Measurements from ENCODE around the gene ETS1.

The ETS1 gene

DNA sequence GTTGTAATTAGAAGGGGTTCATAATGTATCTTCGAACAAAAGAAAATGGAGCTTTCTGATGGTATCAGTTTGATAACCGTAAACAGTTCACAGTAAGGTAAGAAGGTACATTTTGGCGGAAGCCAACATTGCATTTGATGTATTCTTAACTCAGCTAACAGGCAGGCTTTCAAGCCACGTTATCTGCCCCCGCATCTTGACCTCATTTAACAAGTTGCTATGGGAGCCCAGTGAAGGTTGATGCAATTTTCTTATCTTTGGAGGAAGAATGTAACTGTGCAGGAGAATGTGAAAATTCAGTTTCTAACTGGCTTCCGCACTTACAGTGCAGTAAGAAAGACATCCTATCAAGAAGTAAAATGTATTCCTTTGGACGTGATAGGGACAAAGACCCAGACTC is 110.6 kb downstream of the ETS1 start:
- no peak for DNase-seq

- no peak for DNase-seq
Observed at GRCh38 chr11:128476049-128476448, 111.3 kb downstream of the ETS1 start.

DNA sequence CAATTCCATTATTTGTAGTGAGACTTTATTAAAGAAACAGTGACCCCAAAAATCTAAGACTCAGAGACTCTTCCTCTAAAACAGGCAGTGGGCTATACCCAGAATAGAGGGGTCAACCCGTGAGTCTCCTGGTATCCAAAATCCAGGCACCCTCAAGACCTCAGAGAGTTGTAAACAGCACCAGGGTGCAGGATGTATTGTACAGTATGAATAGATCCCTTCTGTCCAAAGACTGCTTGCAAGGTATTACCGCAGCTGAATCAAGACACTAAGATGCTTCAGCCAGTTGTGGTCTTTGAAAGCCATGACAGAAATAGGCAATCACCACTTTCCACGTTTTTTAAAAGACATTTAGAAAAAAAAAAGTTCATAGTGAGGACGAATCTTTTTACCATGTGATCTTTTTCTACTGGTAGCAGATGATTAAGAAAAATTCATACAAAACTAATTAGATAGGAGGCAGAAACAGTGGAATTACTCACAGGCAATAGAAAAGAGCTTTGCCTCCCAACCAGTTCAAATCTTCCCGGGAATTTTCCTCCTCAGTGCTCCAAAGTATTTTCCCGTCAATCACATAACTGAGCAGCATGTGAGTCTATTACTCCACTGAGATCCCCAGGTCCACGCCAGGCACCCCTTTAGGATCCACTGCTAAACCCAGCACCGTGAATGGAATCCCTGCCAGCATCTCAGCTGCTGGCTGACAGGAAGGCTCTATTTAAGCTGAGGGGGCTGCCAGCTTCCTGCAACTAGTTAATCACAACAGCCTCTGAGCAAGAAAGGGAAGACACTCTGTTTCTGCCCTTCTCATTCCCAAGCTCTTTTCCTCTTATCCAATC is 113.1 kb downstream of the ETS1 start:
- DNase-seq: no peak

- no peak for DNase-seq
Observed at GRCh38 chr11:128473636-128474035, 113.7 kb downstream of the ETS1 start.

DNA sequence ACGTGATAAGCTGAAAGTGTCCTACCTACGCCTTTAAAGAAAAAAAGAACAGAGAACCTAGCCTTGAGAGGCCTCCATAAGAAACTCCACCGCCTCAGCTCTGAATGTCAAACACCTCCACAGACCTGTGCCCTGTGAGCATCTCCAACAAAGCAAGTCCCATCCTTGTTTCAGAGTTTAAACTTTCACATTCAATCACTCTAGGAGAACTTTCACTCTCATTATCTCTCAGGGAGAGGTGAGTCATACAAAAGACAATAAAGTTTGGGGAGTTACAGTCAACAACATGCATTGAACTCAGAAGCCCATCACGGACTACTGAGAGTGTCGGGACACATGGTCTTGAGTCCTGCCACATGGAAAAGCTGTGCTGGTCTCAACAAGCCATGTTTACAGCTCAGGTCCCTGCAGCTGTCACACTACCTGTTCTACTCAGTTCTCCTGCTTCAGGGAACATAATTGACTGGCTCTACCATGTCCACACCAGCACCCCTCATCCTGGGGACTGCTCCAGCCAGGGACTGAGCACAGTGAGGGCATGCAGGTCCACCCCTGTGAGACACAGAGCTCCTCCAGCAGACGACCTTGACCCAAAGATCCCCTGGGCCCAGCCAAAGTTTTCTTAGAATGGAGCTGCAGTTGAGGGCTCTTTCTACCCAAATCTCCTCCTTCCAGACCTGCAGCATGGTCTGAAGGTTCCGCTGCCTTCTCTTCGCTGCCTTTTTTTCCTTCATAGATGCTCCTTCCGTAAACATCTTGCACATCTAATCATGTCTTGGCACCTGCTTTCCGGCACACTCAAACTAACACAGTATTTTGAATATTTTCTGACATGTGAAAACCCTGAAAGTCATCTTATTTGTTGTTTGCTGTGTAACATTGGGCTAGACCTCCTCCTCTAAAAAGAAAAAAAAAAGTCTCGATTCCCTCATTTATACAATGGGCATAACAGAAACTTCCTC is 114.9 kb downstream of the ETS1 start:
- no peak for DNase-seq

GRCh38 chr11:128471138-128471661 is 116.2 kb downstream of the ETS1 start:
- DNase-seq: no peak

DNA sequence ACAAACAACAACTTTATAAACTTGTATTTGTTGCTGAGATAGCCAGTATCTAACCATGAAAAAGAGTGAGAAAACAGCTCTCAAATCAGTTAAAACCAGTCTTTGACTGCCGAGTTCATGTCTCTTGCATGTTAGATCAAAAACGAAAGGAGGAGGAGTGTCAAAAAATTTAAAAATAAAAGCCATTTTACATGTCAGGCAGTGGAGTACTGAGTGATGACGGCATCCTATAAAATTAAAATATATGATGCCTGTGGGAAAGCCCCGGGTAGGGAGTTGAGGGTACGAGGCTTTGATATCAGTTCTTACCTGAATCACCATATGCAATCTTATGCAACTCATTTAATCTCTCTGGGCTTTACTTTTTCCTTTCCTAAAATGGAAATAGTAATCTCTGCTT is 117.3 kb downstream of the ETS1 start:
- no peak for DNase-seq

DNA sequence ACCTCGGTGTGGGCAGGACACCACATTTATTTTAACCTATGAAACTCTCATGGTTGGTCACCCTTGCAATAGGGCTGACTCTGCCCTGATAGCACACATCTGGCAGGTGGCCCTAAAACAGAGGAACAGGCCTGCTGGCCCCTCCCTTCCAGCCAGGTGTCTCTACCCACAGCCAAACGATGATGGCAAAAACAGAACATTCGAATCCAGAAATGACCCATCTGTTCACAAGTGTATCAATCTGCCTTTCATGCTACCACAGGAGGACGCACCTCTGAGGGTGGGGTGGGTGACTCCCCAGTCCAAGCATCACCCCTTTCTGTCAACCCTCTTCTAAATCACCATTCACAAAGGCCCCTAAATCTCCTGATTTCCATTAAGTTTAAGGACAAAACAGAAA is 118.1 kb downstream of the ETS1 start:
- no peak for DNase-seq

GRCh38 chr11:128468111-128468510 is 119.2 kb downstream of the ETS1 start:
- DNase-seq: no peak

- no peak for DNase-seq
Observed at GRCh38 chr11:128467610-128468041, 119.7 kb downstream of the ETS1 start.

- DNase-seq: no peak
Observed at GRCh38 chr11:128467041-128467440, 120.3 kb downstream of the ETS1 start.

DNA sequence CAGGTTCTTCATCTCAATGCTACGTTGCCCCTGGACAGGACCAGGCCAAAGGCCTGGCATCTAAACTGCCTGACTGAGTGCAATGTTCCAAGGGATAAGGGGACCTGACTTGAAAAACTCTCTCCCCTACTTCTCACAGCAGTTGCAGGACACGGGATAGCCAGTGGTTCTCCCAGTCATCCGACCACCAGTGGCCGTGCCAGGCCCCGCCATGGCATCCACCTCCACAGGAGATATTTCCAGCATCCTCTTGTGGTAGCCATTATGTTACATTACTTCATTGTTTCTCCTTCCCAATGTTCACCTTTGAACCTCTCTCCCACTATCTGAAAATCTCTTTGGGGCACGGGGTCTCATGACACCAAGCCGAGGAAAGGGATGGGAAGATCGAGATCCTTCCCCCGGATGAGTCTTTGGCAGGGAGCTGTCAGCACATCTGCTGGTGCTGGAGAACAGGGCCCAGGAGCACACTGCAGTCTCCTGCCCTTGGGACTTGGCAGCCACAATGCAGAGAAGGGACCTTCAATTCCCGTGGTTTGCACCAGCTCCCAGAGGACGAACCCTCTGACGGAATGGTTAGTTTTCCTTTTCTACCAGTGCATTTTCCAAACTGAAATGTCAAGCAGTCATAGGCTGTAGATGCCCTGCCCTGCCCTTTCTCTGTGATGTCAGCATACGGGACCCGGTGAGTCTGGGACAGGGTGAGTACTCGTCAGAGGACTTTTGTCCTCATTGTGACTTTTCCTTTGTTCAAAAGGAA is 121.2 kb downstream of the ETS1 start:
- no peak for DNase-seq

DNA sequence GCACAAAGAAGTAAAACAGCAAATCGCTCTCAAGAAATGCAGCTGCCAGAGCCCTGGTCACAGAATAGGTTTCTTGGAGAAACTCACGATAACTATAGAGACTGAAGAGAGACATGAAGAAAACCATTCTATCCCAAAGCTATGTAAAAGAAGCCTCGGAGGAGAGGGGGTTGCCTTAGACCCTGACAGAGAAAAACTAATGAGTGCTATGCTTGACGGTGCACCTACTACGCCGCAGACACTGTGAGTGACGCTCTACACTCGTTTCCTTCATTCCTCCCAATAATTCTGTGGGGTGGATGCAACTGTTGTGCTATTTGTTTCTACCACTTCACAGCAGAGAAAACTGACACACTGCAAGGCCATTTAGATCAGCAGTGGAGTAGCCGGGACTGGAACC is 121.8 kb downstream of the ETS1 start:
- DNase-seq: no peak

GRCh38 chr11:128464878-128465450 is 122.4 kb downstream of the ETS1 start:
- no peak for DNase-seq

DNA sequence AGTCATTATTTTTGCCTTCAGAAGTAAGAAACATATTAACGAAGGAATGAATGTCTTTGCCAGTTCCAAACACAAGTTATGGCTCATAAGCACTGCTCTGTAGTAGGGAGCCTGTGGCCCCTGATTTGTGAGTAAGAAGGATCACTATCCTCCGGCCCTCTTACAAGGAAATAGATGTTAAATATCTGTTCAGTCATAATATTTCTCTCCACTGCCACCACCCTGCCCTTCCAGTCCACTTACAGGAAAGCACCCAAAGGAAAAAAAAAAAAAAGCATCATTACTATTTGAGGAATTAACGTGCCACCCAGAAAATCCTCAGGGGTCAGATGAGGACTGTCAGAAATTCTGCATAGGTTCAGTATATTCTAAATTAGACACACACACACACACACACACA is 123.4 kb downstream of the ETS1 start:
- no peak for DNase-seq

GRCh38 chr11:128463371-128463829 is 124.0 kb downstream of the ETS1 start:
- DNase-seq: no peak

DNA sequence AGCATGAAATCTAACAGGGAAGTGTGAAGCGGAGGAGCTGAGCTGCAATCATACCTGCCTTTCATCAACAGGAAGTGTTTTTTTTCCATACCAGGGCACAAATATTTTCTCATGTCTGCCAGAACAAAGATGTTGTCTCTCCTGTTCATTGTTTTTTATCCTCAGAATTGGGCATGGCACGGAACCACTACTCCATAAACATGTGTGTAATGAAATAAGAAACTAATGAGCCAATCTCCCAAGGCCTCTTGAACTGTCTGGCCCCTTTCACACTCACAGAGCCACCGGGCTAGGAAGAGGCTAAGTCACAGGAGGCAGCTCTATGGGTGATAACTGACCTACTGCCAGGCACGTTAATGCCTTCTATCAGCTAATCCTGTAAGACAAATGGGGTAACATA is 124.4 kb downstream of the ETS1 start:
- DNase-seq: no peak

DNA sequence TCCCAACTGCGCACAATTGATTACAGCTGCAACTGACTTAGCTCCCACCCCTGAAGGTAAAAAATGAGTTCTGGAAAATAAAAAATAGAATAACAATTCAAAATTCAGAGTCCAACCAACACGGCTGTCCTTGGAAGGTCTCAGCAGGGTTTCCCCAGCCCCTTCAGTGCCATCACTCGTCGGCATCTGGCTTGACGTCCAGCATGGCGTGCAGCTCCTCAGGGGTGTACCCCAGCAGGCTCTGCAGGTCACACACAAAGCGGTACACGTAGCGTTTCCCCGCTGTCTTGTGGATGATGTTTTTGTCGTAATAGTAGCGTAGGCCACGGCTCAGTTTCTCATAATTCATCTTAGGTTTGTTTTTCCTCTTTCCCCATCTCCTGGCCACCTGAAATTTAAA is 125.2 kb downstream of the ETS1 start:
- no peak for DNase-seq

- DNase-seq: no peak
Observed at GRCh38 chr11:128458321-128458720, 129.0 kb downstream of the ETS1 start.

DNA sequence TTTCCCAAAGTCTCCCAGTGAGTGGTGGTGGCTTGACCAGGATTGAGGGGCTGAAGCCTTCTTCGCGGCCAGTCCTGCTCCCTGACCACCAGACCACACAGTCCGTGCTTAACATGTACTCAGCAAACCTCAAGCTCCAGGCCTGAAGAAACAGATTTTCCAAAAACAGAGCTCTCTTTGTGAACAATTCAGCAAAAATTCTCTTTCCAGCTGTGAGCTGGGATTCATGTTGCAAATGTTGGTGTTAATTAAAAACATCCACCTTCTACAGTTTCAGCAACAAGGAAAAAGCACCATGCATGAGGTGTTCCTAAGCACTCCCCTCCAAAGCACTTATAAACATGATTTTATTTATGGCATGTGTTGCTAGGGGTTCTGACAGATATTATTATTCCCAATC is 129.5 kb downstream of the ETS1 start:
- DNase-seq: no peak

DNA sequence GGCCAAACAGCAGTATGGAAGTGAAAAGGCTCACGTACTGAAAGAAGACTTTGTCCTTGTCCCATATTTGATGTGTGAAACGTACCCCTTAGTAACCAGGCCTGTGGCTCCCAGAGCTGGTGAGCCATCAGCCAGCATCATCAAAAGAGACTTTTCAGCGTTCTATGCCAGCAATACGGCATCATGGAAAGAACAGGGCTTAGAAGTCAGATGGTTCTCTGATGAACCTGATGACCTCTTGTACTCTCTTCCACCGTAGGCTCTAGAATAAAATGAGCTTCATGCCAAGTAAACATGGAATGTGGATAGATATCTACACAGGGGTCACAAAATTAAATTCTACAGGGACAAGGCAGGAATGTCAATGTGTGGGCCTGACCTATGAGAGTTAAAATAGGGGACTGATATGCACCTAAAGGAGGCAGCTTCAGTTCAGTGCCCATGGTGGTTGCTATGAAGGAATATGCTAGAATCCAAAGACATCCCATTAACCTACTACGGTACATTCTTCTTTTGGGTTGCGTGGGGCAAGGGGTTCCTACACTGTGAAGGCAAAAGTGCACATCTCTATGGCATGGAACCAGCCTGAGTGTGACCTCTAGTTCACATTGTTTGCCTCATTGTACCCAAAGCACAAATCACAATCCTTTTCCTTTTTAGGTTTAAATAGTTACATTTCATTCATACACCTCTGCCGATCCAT is 130.6 kb downstream of the ETS1 start:
- no peak for DNase-seq

DNA sequence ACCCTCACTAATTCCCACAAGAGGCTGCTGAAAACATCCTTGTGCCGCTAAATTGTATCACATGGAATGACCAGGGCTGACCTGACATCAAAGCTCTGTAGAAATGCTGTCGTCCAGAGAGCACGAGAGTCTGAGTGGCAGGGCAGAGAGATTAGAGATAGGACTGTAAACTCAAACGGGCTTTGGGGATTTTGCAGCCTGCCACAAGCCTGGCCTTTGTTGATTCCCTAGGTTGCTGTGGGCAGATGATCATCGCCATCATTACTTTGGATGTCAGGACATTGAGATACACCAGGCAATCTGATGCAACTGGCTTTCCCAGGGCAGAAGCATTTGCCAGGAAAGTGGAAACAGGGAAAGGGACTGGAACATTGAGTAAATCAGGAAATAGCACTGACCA is 131.6 kb downstream of the ETS1 start:
- no peak for DNase-seq

Measured in NCI-H1105 treated with DMSO at 0.1 percent for 48 hours (cell line).